GM19467 (cell line): Measurements from ENCODE around the gene STBD1.
"Not testable (repeated sequence)": the region's sequence is repeated elsewhere in the genome, so short reads cannot be mapped to it uniquely, and the experiment has no call there.

ENCODE experiments used
- ATAC-seq: cut with Tn5 transposase; IDR thresholded peaks from one replicate; pipeline ENCODE4 v1.9.1; 2021; ENCODE audit warnings: mild to moderate bottlenecking, moderate library complexity; ENCODE audit not compliant: unreplicated experiment

STBD1 gene

DNA sequence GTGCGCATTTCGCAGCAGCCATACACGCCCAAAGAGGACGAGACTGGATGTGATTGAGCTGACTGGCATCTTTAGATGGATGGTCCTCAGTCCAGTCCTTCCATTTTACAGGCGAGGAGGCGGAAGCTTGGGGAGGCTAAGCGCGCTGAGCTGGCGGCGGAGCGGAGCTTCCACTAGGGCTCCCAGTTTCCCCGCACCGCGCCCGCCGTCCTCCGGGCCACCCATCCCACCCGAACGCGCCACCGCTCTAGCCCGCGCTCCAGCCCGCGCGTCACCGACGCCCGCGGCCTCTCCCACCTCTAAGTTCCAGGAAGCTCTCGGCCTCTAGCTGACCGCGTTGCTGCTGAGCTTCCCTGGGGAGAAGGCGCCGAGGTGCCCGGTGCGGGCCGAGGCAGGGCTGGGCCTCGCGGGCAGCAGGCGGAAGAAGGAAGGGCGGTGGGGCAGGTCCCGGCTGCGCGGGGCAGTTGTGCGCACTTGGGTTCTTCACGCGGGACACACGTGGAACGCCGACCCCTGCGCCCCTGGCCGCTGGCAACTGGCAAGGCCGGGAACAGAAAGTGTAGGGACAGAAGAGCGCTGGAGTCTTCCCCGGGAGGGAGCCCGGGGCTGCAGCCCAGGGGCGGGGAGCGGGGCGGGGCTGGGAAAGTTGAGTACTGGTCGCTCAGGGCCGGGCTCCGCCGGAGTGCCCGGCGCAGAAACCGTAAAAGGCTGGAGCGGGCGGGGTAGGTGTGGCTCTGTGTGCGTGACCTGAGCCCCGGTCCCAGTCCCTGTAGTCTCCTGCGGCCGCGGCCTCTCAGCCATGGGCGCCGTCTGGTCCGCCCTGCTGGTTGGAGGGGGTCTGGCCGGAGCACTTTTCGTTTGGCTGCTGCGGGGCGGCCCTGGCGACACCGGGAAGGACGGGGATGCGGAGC, at the start of gene STBD1:
Gene STBD1 (plus strand): TSS at position 763 of the 911 bp plus-strand sequence. CDS start 37 bp downstream, at position 800.
- no peak for ATAC-seq

DNA sequence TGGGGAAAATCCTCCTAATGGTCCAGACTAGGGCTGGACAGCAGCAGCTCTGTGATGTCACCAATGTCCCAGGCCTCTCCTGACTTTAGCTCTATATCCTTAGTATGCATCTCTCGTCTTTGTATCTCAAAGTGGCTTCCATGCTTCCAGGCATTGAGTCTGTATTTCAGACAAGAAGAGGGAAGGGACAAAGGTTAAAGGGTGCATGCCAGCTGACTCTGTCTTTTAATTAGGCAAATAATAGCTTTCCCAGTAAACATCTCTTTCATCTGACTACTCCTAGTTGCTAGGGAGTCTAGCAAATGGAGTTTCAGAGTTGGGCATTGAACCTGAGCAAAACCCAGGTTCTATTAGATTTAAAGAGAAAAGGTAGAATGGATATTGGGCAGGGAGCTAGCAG, 49.6 kb upstream of the STBD1 start:
- no peak for ATAC-seq

DNA sequence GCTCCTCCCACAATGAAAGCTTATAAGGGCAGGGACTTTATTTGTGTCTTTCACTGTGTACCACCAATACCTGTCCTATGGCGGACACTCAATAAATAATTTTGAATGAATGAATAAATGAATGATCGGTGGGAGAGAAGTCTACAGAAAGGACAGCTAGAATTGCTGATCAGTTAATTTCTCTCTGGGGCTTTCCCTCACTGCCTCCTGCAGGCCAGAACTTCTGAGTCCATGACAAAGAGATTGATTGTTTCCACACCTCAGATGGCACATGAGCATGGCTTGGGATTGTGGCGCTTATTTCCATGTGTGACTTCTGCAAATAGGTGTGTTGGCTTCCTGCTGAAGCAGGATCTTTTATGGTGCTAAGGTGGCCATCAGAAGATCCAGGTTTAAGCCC, 48.7 kb upstream of the STBD1 start:
- ATAC-seq, result no peak

DNA sequence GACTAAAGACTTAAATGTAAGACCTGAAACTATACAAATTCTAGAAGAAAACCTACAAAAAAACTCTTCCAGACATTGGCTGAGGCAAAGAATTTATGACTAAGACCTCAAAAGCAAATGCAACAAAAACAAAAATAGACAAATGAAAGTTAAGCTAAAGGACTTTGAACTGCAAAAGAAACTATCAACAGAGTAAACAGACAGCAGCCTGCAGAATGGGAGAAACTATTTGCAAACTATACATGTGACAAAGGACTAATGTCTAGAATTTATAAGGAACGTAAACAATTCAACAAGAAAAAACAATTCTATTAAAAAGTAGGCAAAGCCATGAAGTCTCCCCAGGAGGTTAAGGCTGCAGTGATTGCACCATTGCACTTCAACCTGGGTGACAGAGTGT, 46.0 kb upstream of the STBD1 start:
- no peak for ATAC-seq

DNA sequence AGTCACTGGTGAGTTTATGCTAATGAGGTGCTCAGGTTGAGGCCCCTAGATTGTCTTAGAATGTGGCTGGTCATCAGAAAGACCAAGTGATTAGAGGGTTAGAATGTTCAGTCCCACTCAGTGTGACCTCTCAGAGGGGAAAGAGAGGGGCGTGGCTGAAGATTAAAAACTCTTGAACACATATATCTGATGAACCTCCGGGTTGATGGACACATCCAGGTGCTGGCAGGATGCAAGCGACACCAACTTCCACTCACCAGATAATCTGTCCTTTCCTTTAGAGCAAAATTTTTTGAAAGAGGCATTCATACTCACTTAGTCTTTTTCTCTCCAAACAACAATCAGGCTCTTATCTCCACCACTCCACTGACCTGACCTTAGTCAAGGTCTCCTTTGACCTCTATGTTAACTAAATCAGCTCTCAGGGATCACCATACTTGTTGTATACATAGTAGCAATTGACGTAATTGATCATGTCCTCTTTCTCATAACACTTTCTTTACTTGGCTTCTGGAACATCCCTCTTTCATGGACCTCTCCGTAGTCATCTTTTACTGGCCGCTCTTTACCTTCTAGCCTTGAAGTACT, 40.8 kb upstream of the STBD1 start:
- no peak for ATAC-seq

DNA sequence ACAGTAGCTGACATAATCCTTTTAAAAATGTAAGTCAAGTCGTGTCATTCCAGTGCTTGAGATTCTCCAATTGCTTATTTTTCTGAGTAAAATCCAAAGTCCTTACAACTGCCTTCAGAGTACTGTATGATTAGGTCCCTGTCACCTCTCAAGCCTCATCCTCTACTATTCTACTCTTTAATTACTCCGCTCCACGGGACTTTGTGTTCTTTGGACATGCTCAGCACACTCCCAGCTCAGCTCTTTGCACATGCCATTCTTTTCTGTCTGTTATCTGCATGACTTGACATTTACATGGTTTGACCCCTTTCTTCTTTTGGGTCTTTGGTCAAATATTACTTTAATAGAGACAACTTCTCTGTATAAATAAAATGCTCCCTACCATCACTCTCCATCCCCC, 39.9 kb upstream of the STBD1 start:
- no peak for ATAC-seq

DNA sequence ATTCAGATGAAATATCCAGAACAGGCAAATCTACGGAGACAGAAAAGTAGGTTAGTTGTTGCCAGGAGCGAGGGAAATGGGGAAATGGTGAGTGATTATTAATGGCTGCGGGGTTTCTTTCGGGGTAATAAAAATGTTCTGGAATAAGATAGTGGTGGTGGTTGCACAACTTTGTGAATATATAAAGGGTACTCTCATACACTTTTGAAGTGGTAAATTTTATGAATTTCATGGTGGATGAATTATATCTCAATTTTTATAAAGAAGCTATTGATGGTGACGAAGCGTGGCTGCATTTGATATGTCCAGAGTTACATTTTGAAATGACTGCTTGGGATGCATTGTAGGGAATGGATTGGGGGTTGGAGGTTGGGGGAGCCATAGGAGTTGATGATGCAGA, 38.7 kb upstream of the STBD1 start:
- no peak for ATAC-seq

DNA sequence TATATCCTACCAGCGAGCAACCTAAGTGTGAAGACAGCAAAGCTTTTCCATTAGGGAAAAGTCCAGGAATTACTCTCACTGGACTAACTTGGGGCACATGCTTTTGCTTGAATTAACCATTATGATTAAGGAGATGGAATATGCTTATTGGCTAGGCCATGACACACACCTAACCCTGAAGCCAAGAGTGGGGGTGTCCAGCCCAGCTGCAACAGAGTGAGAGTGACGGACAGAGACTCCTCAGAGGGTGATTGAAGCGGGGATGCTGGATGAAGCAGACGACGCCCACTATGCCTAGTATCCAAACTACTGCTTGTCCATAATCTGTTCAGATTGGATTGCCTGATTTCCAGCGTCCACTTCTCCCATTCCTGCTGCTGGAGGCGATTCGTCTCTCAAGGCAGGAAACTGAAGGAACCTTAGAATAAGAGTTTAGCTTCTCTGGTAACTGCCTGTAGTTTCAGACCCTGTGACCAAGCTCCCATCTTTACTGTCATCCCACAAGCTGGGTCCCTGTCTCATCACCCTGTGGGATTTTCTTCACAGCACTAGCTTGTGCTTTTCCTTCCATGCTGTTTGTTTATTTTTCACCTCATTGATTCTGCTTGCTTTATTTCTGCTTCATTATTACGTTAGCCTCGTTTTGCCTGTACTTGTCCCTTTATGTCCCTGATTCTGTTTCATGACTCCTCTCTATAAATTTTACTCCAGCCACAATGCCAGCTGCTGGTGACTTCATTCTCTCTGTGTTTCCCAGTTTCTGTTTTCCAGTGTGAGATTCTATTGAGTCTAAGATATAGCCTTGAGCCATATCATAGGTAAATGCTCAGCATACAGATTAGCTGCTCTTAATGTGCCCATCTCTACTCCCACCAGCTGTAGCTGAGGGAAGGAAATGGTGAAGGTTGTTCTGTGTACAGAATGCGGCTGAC, 36.0 kb upstream of the STBD1 start:
- no peak for ATAC-seq

DNA sequence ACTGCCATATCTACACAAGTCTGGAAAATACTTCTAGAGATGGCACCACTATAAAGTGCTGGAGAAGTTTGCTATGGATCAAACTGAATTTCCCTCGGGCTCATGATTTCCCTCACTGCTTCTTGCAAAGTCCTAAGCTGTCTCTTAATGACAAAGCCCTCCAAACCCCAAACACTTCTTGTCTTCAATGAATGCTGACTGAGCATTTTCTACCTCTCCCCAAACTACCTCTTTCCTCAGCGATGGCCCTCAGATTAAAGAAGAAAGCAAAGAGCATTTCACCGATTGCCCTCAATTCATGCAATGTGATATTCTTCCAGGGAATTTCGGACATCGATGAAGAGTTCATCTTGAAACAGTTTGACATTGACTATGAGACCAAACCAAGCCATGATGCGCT, 35.3 kb upstream of the STBD1 start:
- no peak for ATAC-seq

DNA sequence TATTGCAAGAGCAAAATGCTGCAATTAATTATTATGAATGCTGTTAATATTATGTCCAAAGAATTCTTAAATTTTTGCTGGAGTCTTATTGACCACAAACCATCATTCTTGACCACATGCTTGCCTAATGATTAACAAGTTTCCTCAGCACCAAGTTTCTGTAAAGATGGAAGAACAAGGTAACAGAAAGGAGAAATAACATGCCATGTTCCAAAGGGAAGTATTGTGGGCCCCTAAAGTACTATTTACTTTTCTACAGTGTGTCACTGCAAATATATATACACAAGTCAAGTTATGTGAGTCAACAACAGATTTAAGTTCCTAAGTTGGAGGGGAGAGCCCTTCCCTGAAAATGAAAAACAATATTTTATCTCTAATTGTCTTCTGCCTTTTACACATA, 34.5 kb upstream of the STBD1 start:
- no peak for ATAC-seq

DNA sequence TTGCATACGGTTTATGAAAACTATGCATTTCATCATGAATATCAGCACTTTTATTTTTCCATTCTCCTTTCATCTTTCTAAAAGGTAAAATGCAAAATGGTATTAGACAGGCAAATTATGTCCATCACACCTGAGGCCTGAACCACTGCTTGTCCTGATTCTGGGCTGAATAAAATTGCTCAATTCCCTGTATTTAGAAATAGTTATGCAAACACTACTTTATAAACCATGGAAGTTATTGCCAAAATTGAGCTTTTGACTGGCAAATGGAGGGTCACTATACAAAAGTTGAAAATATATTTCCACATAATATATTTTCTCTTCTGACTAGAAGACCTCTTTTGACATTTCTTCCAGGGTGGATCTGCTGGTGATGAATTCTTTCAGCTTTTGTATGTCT, 34.0 kb upstream of the STBD1 start:
- no peak for ATAC-seq

DNA sequence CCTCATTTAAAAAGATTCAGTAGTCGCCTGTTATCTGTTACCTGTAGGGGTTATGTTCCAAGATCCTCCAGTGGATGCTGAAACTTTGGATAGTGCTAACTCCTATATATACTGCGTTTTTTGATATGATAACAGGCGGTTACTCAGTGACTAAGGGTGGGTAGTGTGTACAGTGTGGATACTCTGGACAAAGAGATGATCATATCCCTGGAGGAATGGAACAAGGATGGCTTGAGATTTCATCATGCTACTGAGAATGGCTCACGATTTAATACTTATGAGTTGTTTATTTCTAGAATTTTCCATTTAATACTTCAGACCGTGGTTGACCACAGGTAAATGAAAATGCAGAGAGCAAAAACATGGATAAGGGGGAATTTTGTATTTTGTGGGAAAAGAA, 33.5 kb upstream of the STBD1 start:
- ATAC-seq, result no peak

DNA sequence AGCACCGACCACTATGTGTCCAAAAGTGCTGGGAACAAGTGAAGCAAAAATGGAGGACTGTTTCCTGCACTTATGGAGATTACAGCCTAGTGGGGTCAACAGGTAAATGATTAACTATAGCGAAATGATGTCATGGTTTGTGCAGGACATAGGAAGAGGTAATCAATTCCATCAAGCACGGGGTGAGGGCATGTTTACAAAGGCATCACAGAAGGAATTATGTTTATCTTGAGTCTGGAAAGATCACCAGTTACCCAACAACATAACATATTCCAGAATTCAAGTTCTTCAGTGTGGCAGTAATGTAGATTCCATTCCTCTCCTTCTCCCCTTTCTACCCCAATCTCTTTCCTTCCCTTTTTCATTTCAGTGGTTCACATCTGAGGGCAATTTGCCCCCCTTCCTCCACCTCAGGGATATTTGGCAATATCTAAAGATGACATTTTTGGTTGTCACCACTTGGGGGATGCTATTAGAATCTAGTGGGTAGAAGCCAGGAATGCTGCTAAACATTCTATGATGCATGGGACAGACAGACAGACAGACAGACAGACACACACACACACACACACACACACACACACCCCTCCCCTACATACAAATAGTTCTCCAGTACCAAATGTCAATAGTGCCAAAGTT, 30.9 kb upstream of the STBD1 start:
- ATAC-seq, result no peak

DNA sequence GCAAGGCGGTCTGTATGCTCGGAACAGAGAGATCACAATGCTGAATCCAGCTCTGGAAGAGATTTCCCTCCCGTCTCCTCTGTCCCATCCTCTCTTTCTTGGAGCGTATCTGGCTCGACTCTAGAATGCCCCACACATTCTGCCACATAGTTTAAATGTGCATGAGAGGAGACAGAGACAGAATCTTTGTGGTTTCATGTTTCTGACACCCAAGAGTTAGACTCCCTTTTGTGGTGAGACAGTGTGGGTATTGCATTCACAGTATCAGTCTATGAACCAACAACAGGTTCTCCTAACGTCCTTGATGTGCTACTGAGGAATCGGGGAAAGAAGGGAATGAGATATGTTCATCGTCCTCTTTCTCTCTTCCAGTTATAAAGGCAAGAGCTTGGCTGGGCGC, 29.7 kb upstream of the STBD1 start:
- no peak for ATAC-seq

DNA sequence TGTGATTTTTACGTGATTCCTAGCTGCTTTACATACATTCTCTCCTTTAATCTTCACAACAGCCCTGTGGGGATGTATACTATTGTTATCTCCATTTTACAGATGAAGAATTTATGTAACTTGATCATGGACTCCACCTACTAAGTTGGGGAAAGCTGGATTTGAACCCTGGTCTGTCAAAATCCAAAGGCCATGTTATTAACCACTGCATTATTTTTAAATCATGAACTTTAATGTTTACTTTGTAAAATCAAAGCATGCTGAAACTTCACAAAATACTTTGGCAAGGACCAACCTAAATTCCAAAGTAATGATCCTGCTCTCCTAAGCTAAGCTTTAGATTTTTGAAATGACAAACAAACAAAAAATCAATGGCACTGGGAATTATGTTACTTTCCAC, 28.9 kb upstream of the STBD1 start:
- no peak for ATAC-seq

DNA sequence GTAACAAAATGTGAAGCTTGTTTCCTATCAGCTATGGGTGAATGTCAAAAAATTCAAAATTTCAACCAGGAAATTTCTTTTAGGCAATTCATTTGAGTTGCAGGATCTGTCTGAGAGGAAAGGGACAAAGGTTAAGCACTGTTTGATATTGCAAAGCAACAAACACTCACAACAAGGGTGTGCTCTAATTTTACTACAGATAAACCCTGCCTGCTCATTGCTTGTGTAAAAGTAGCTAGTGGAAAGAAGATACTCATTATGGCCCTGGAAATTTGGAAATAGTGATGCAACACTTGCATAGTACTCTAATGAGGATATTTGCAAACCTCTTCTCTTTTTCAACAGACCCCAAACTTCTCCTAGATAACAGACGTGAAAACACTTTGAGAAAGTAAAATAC, 27.9 kb upstream of the STBD1 start:
- no peak for ATAC-seq

DNA sequence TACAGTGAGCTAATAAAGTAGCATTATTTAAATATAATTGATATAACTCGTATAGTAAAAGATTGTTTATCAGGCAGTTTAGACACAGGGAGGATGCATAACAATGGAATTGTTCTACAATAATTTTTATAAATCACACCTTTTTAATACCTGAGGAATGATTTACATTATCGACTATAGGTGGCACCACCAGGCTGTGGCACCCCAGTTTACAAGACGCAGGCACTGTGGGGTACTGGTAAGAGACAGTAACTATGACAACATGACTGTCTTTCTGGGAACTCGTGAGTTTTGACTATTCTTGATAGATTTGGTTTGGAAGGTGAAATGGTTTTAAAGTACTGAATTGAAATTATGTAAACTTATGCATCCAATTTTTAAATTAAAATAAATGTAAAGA, 27.1 kb upstream of the STBD1 start:
- ATAC-seq, result no peak

DNA sequence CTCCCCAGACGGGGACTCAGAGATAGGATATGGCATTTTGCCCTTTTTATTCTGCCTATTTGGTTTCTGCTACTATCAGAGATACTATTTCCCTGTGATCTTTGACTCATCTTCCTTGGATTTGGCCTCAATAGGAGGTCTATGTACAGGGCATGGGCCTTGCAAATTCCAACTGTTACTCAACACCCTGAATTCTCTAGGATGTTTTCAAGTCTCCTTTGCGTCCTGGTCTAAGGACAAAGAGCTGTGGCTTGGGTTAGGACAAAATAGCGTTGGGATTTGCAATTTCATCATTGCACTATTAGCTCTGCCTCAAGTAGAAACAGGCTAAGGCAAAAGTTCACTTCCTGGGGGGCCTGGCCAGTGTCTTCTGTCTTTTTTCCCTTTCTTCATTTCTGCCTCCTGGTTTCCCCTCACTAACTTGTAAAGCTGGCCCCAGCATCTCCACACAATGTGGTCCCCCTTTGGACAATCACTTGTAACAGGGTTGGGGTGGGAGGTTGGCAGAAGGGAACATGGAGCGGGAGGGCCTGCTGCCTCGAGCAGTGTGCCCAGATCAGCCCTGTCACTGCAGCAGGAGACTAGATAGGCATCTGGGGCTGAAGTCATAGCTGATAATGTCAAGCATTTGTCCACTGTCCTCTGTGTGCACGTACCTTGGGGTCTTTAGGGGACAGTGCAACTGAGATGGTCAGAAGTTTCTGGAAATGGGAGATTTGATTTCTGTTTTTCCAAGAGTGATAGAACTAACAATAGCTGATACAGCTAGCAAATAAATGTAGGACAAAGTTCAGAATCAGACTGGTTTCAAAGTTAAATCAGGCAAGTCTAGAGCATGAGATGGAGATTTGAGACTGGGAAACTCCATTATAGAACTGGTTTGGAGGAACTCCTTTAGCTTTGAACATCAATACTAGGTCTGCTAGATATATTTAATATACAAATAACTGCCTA, 25.8 kb upstream of the STBD1 start:
- ATAC-seq, result no peak

DNA sequence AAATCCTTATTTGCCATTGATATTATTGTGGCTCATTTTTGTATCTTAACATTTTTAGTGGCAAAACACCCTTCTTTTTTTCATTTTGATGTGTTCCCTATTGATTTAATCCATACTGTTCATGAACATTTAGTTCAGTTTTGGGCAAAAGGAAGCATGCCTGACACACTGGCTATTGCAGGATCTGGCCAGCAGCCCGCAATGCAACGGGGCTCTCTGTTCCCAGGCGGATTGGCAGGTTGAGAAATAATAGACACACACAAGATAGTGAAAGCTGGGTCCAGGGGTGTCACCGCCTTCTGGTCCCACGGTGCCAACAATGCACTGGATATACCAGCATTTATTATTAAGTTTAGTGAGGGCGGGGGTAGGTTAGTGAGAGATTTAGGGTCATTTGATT, 24.9 kb upstream of the STBD1 start:
- not testable (repeated sequence) for ATAC-seq
